SH-SY5Y (cell line): ENCODE results near the gene MRPL40.

Experiments used
- GATA2 ChIP-seq: IDR thresholded peaks from 2 replicates; pipeline ENCODE4 v1.6.1; 2011; ENCODE audit warnings: mild to moderate bottlenecking, low read depth, low read length
- GATA3 ChIP-seq: IDR thresholded peaks from 2 replicates; pipeline ENCODE4 v1.6.1; 2011; ENCODE audit warnings: low read depth, mild to moderate bottlenecking, low read length, moderate library complexity

DNA sequence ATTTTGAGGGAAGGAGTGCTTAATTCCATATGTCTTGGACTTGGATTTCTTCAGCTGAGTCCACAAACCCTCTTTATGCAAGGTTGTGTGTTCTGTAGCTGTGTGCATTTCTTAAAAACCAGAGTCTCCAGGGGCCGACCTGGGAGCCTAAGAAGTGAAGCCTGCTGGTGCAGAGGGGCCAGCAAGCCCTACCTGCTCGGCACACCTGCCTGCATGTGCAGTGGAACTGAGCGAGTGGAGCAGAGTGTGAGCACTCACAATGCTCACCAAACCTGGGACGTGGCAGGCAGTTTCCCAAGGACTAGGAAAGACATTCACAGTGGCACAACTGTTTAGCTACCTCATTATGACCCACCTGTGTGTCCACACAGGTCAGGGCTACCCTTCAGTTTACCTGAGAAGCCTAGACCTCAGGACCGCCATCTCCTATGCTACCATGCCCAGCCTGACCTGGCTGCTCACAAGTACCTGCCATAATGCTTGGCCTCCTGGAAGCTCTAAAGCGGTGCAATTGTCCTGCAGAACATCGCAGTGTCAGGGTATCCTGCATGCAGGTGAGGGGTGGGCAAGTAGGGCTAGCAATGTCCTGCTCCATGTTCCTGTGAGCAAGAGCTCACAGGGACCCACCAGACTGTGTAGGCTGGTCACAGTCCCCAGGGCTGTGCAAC lies 11.3 kb downstream of the MRPL40 start:
- TF ChIP-seq GATA2 (no peak), GATA3 (no peak)
